Right atrium auricular region (tissue), 2 donors: Measurements from ENCODE around the gene EIF3J. TPM values are rescaled to one million over a fixed set of nuclear protein-coding genes. Genes with fewer than 3 reads are reported as not detected.

Experiments
- DNase-seq: peaks from one replicate; pipeline ENCODE4 v3.0.0-alpha.2; 2019; ENCODE audit warnings: low spot score
- H3K27ac ChIP-seq, 2 donors: fragments of 200-600 bp; sonication (generic); 1 replicate in 1 of 2; 2 replicates in 1 of 2; pipeline ENCODE4 v1.5.1; 2016 to 2019
- H3K27me3 ChIP-seq, 2 donors: fragments of 200-600 bp; sonication (generic); one replicate each; pipeline versions ENCODE4 v1.5.1 to v1.6.0; 2017 to 2019
- H3K36me3 ChIP-seq: fragments of 200-600 bp; sonication (generic); one replicate; pipeline ENCODE4 v1.5.1; 2016
- H3K4me1 ChIP-seq, 2 donors: fragments of 200-600 bp; sonication (generic); one replicate each; pipeline versions ENCODE4 v1.5.1 to v1.6.0; 2017 to 2019
- H3K4me3 ChIP-seq, 2 donors: fragments of 200-600 bp; sonication (generic); 1 replicate in 1 of 2; 2 replicates in 1 of 2; pipeline ENCODE4 v1.5.1; 2017 to 2019; ENCODE audit warnings: mild to moderate bottlenecking in 1 of 2, moderate library complexity in 1 of 2
- H3K9me3 ChIP-seq, 2 donors: fragments of 200-600 bp; sonication (generic); one replicate each; pipeline ENCODE4 v1.5.1; 2019
- CTCF ChIP-seq, 2 donors: fragments of 200-600 bp; sonication (generic); IDR thresholded peaks; one replicate each; pipeline ENCODE4 v1.5.1; 2019; ENCODE audit warnings: antibody characterized with exemption in 2 of 2
- total RNA-seq, 2 donors: library from RNA; depleted of rRNA; stranded (reverse); fragments of >200 nt; gene quantifications; one replicate each; pipeline ENCODE4 v1.1.0, GENCODE V29; 2016

EIF3J gene
- total RNA-seq, 2 donors from 2014 or later = 27.2 to 34.5 TPM

- TF ChIP-seq CTCF (IDR thresholded peaks at IDR 0.05) = no peak
- Histone ChIP-seq H3K4me3 (no peak overlapping the region), H3K9me3 (no peaks in the 10 kb centered on the region), H3K4me1 (no peaks in the 10 kb centered on the region), H3K27me3 (no peaks in the 10 kb centered on the region), H3K36me3 (peaks cover 53% of the 10 kb centered on the region), H3K27ac (no peak overlapping the region)
- no peak for DNase-seq
These were observed 41.4 kb upstream of the EIF3J start for GRCh38 chr15:44495562-44495961.

DNA sequence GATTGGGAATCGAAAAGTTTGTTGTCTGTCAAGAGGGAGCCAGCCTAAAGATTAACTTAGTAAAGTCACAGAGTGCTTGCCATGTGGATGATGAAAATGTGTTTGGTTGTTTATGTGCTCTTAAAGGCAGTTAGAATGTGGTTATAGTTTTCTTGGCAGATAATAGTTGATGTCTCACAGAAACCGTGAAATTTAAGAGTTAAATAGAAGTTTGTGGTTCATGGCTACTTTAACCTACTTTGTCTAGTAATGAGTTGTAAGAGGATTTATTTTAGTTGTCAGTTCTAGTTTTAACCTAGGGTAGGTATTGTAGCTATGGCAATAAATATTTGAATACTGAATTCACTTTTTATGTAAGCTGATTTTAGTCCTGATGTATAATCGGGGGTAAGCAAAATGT lies 36.4 kb upstream of the EIF3J start:
- Histone ChIP-seq H3K9me3 (no peaks in the 10 kb centered on the region), H3K36me3 (peaks cover 54% of the 10 kb centered on the region), H3K27me3 (no peaks in the 10 kb centered on the region), H3K4me3 (no peak overlapping the region), H3K27ac (no peak overlapping the region), H3K4me1 (no peaks in the 10 kb centered on the region)
- no peak for TF ChIP-seq CTCF (IDR thresholded peaks at IDR 0.05)
- no peak for DNase-seq

DNA sequence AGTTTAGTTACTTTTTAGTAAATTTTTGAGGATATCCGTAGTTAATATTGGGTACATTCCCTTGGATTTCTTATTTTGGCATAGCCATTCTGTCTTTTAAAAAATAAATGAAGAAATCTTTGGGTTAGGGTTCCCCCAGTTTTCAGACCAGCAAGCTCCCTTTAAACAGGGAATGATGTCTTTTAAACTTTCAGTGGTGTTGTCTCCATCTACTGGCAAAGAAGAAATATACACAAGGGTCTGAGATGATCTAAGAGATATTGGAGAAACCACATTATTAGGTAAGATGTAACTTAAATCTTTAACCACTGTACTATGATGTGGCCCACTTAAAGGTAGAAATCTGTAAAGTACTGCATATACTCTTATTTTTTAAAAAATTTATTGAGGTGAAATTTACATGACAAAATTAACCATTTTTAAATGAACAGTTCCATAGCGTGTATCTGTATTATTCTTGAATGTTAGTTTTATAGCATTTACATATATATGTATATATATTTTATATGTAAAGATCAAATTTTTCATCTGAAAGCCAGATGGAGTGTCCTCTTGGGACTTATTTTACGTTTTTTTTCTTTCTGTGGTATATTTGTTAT lies 35.1 kb upstream of the EIF3J start:
- peaks cover 48% of the 10 kb centered on the region for H3K36me3 ChIP-seq
- no peaks in the 10 kb centered on the region for H3K4me1 ChIP-seq
- no peak overlapping the region for H3K4me3 ChIP-seq
- no peaks in the 10 kb centered on the region for H3K27me3 ChIP-seq
- TF ChIP-seq CTCF (IDR thresholded peaks at IDR 0.05) = peak in 1 of 2 donors; percentile 65
- no peaks in the 10 kb centered on the region for H3K9me3 ChIP-seq
- no peak overlapping the region for H3K27ac ChIP-seq
- DNase-seq = no peak

DNA sequence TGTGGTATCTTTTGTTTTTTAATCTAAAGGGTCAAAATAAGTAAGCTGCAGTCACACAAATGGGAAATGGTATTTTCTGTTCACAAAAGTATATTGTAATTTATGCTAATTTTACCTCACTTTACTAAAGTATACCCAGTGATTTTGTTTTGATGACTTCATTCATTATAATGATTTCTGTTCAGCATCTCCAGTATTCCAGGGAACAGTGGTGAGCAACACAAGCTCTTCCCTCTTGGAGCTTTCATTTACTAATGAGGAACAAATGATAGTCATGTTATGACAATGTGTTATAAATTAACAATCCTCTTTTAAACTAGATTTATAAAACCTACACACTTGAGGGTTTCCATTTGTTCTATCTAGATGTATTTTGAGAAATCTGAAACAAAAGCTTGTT lies 20.5 kb upstream of the EIF3J start:
- DNase-seq = no peak
- TF ChIP-seq CTCF (IDR thresholded peaks at IDR 0.05) = no peak
- no peaks in the 10 kb centered on the region for H3K4me1 ChIP-seq
- H3K36me3 ChIP-seq = peaks cover 22% of the 10 kb centered on the region
- no peak overlapping the region for H3K27ac ChIP-seq
- no peaks in the 10 kb centered on the region for H3K27me3 ChIP-seq
- no peaks in the 10 kb centered on the region for H3K9me3 ChIP-seq
- no peak overlapping the region for H3K4me3 ChIP-seq

GRCh38 chr15:44519537-44519936 lies 17.4 kb upstream of the EIF3J start:
- Histone ChIP-seq H3K9me3 (no peaks in the 10 kb centered on the region), H3K27me3 (no peaks in the 10 kb centered on the region), H3K4me3 (no peak overlapping the region), H3K27ac (no peak overlapping the region), H3K36me3 (peaks cover 41% of the 10 kb centered on the region), H3K4me1 (no peaks in the 10 kb centered on the region)
- DNase-seq = no peak
- no peak for TF ChIP-seq CTCF (IDR thresholded peaks at IDR 0.05)

DNA sequence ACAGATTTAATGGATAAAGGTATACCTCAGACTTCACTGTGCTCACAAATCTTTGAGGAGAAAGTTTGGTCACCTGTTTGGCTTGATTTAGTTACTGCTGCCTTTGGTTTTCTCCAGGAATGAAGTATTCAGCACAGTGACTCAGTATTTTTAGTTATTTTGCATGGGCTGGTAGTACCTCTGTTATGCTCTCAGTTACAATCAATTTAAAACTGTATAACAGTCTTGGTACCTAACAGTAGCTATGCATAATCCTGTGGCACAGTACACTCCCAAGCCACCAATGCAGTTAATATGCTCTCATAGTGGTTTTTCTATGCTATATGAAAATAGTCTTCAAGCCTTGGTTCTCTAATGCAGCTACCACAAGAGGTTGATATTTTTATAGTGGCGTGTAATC lies 11.9 kb upstream of the EIF3J start:
- H3K36me3 ChIP-seq = peaks cover 24% of the 10 kb centered on the region
- H3K9me3 ChIP-seq = no peaks in the 10 kb centered on the region
- DNase-seq = no peak
- H3K4me1 ChIP-seq = no peaks in the 10 kb centered on the region
- no peak for TF ChIP-seq CTCF (IDR thresholded peaks at IDR 0.05)
- no peaks in the 10 kb centered on the region for H3K27me3 ChIP-seq
- no peak overlapping the region for H3K27ac ChIP-seq
- H3K4me3 ChIP-seq = no peak overlapping the region
